ENCODE results near the gene OCA2.

The OCA2 gene

GRCh38 chr15:28118531-28118930 is 19.4 kb upstream of the OCA2 start:
- DNase-seq, result no peak

GRCh38 chr15:28118083-28118482 is 19.0 kb upstream of the OCA2 start:
- DNase-seq, result no peak

GRCh38 chr15:28117432-28117990 is 18.4 kb upstream of the OCA2 start:
- DNase-seq, result no peak

- DNase-seq, result no peak
Measured at GRCh38 chr15:28116521-28117431, 17.7 kb upstream of the OCA2 start.

GRCh38 chr15:28115871-28116270 is 16.8 kb upstream of the OCA2 start:
- no peak for DNase-seq

- peak; percentile 36 for DNase-seq
Measured at GRCh38 chr15:28114721-28115622, 15.9 kb upstream of the OCA2 start.

- no peak for DNase-seq
Measured at GRCh38 chr15:28114114-28114455, 15.0 kb upstream of the OCA2 start.

- no peak for DNase-seq
Measured at GRCh38 chr15:28113394-28114113, 14.4 kb upstream of the OCA2 start.

GRCh38 chr15:28112962-28113361 is 13.8 kb upstream of the OCA2 start:
- no peak for DNase-seq

GRCh38 chr15:28112101-28112760 is 13.1 kb upstream of the OCA2 start:
- DNase-seq, result no peak

- DNase-seq, result no peak
Measured at GRCh38 chr15:28111543-28111942, 12.4 kb upstream of the OCA2 start.

GRCh38 chr15:28110481-28110881 is 11.4 kb upstream of the OCA2 start:
- no peak for DNase-seq

GRCh38 chr15:28109626-28110455 is 10.7 kb upstream of the OCA2 start:
- DNase-seq, result no peak

GRCh38 chr15:28107904-28108275 is 8.8 kb upstream of the OCA2 start:
- DNase-seq, result no peak

- DNase-seq, result no peak
Measured at GRCh38 chr15:28107111-28107903, 8.2 kb upstream of the OCA2 start.

- DNase-seq, result no peak
Measured at GRCh38 chr15:28106294-28107110, 7.4 kb upstream of the OCA2 start.

GRCh38 chr15:28105793-28106192 is 6.7 kb upstream of the OCA2 start:
- no peak for DNase-seq

GRCh38 chr15:28105224-28105791 is 6.2 kb upstream of the OCA2 start:
- no peak for DNase-seq

GRCh38 chr15:28104326-28104725 is 5.2 kb upstream of the OCA2 start:
- no peak for DNase-seq

Measured in fibroblast of skin of scalp (primary cell).